Natural killer cell (primary cell): ENCODE measurements around the gene THY1. TPM values are rescaled to one million over a fixed set of nuclear protein-coding genes. Genes with fewer than 3 reads are reported as not detected.

Experiments
- ATAC-seq, 3 donors: fragments of 150-1000 bp in 2 of 3; fragments of 200-7000 bp in 1 of 3; cut with Tn5 transposase; 1 replicate in 1 of 3; 2 replicates in 2 of 3; pipeline ENCODE4 v1.10.0; 2021; ENCODE audit warnings: mild to moderate bottlenecking in 2 of 3, moderate library complexity in 2 of 3
- DNase-seq, 2 donors: peaks; one replicate each; pipeline versions ENCODE4 v3.0.0 to v3.0.0-alpha.2; 2013 to 2021; ENCODE audit warnings: mixed read lengths in 1 of 2
- H3K27ac ChIP-seq: one replicate; pipeline ENCODE4 v1.5.1; 2013; ENCODE audit warnings: mild to moderate bottlenecking, low read length
- H3K27me3 ChIP-seq: one replicate; pipeline ENCODE4 v1.6.1; 2013; ENCODE audit warnings: low read length; ENCODE audit not compliant: control insufficient read depth, insufficient read depth
- H3K36me3 ChIP-seq: one replicate; pipeline ENCODE4 v1.6.1; 2013; ENCODE audit warnings: low read length; ENCODE audit not compliant: control insufficient read depth, insufficient read depth
- H3K4me1 ChIP-seq: one replicate; pipeline ENCODE4 v1.6.1; 2013; ENCODE audit warnings: low read length; ENCODE audit not compliant: control insufficient read depth, insufficient read depth
- H3K4me3 ChIP-seq: one replicate; pipeline ENCODE4 v1.5.1; 2013; ENCODE audit warnings: low read length
- H3K9me3 ChIP-seq: one replicate; pipeline ENCODE4 v1.6.1; 2013; ENCODE audit warnings: low read length; ENCODE audit not compliant: control insufficient read depth, insufficient read depth
- H3K27ac Mint-ChIP-seq, 2 donors: one replicate each; pipeline ENCODE4 v1.8.0; 2022; ENCODE audit warnings: mild to moderate bottlenecking in 2 of 2, mixed read lengths in 2 of 2, moderate library complexity in 1 of 2
- H3K27me3 Mint-ChIP-seq, 2 donors: one replicate each; pipeline ENCODE4 v1.8.0; 2022; ENCODE audit warnings: low read depth in 2 of 2, mixed read lengths in 2 of 2
- H3K36me3 Mint-ChIP-seq: one replicate; pipeline ENCODE4 v1.8.0; 2022; ENCODE audit warnings: mixed read lengths
- H3K4me1 Mint-ChIP-seq, 2 donors: one replicate each; pipeline ENCODE4 v1.8.0; 2022; ENCODE audit warnings: mixed read lengths in 2 of 2
- H3K4me3 Mint-ChIP-seq: one replicate; pipeline ENCODE4 v1.8.0; 2022; ENCODE audit warnings: mild to moderate bottlenecking, moderate library complexity, mixed read lengths
- H3K9me3 Mint-ChIP-seq, 2 donors: one replicate each; pipeline ENCODE4 v1.8.0; 2022; ENCODE audit warnings: mixed read lengths in 2 of 2
- CTCF ChIP-seq: fragments of 200-600 bp; IDR thresholded peaks from one replicate; pipeline ENCODE4 v1.8.0; 2022; ENCODE audit warnings: antibody characterized with exemption
- WGBS: methylation state at CpG from one replicate; pipeline ENCODE4 v1.1.7; 2013; ENCODE audit warnings: missing lambda C conversion rate; ENCODE audit not compliant: insufficient coverage; 5-methylcytosine and 5-hydroxymethylcytosine counted together
- intact Hi-C: fragments of 100-400 bp; cut with micrococcal nuclease; formaldehyde crosslinking; loops from one replicate; pipeline ENCODE4 v1.14.2; 2022
- total RNA-seq, 4 donors: library from RNA; stranded (reverse); fragments of 120-200 nt in 1 of 4; gene quantifications; one replicate each; pipeline versions ENCODE4 v1.2.3 to v1.2.4, GENCODE V29; 2013 to 2022

Gene THY1
- total RNA-seq, 3 donors from 2014 or later (not counting 1 experiment from before 2014, with no cell fraction given) = not detected

- Histone ChIP-seq H3K36me3 (no peaks in the 10 kb centered on the region), H3K4me3 (no peak overlapping the region), H3K27ac (no peak overlapping the region), H3K9me3 (no peaks in the 10 kb centered on the region), H3K4me1 (peaks cover 12% of the 10 kb centered on the region), H3K27me3 (peaks cover 17% of the 10 kb centered on the region)
- peaks cover 7 to 11% of the 10 kb centered on the region in 2 donors for H3K4me1 Mint-ChIP-seq
- intact Hi-C loops = no loop called here
- no peak overlapping the region for H3K27ac Mint-ChIP-seq
- 84% methylated on average over 19 of the region's 19 CpGs for WGBS
- no peak for TF ChIP-seq CTCF
- ATAC-seq = no peak
- peaks cover 30 to 42% of the 10 kb centered on the region in 2 donors for H3K27me3 Mint-ChIP-seq
- DNase-seq = no peak
- H3K36me3 Mint-ChIP-seq = no peaks in the 10 kb centered on the region
- H3K9me3 Mint-ChIP-seq = no peaks in the 10 kb centered on the region
- no peak overlapping the region for H3K4me3 Mint-ChIP-seq
Measured at GRCh38 chr11:119417726-119418540, 5.0 kb downstream of the THY1 start.

- intact Hi-C loops = no loop called here
- H3K36me3 Mint-ChIP-seq = no peaks in the 10 kb centered on the region
- no peaks in the 10 kb centered on the region for H3K9me3 Mint-ChIP-seq
Measured at GRCh38 chr11:119416606-119417580, 6.1 kb downstream of the THY1 start.

GRCh38 chr11:119415966-119416365, 7.0 kb downstream of the THY1 start:
- ATAC-seq (no peak), DNase-seq (no peak)
- 88% methylated on average over 10 of the region's 10 CpGs for WGBS
- Mint-ChIP-seq H3K27ac (no peak overlapping the region), H3K27me3 (peaks cover 29 to 31% of the 10 kb centered on the region in 2 donors), H3K4me1 (no peaks in the 10 kb centered on the region), H3K4me3 (no peak overlapping the region), H3K36me3 (no peaks in the 10 kb centered on the region), H3K9me3 (no peaks in the 10 kb centered on the region)
- H3K36me3 ChIP-seq = no peaks in the 10 kb centered on the region
- peaks cover 2% of the 10 kb centered on the region for H3K27me3 ChIP-seq
- H3K4me3 ChIP-seq = no peak overlapping the region
- intact Hi-C loops = no loop called here
- no peaks in the 10 kb centered on the region for H3K9me3 ChIP-seq
- H3K4me1 ChIP-seq = no peaks in the 10 kb centered on the region
- TF ChIP-seq CTCF = no peak
- no peak overlapping the region for H3K27ac ChIP-seq

More at GRCh38 chr11:119416606-119417580, 6.1 kb downstream of the THY1 start:
- Histone ChIP-seq H3K27me3 (peaks cover 6% of the 10 kb centered on the region), H3K36me3 (no peaks in the 10 kb centered on the region), H3K4me1 (peaks cover 2% of the 10 kb centered on the region), H3K27ac (no peak overlapping the region), H3K9me3 (no peaks in the 10 kb centered on the region), H3K4me3 (no peak overlapping the region)
- 92% methylated on average over 16 of the region's 16 CpGs for WGBS
- no peak overlapping the region for H3K27ac Mint-ChIP-seq
- no peak overlapping the region for H3K4me3 Mint-ChIP-seq
- peaks cover 2% of the 10 kb centered on the region in 2 donors for H3K4me1 Mint-ChIP-seq
- H3K27me3 Mint-ChIP-seq = peaks cover 27 to 37% of the 10 kb centered on the region in 2 donors
- ATAC-seq (no peak), DNase-seq (no peak)
- TF ChIP-seq CTCF = no peak
